Neuronal stem cell (in vitro differentiated cells): ENCODE measurements around the gene LNX2.
A peak's percentile ranks its signal among the peaks of the same experiment; 100 is the strongest.

Source experiments
- DNase-seq: peaks from one replicate; pipeline ENCODE4 v3.0.0-alpha.2; 2013; ENCODE audit warnings: low spot score
- H2AFZ ChIP-seq: one replicate; pipeline ENCODE4 v1.6.1; 2013; ENCODE audit warnings: mild to moderate bottlenecking, low read length, inconsistent platforms
- H2AK5ac ChIP-seq: 2 replicates; pipeline ENCODE4 v1.6.1; 2013; ENCODE audit warnings: low read depth, mild to moderate bottlenecking, inconsistent platforms, low read length, moderate library complexity, mixed read lengths
- H2BK120ac ChIP-seq: 2 replicates; pipeline ENCODE4 v1.6.1; 2013; ENCODE audit warnings: low read depth, mild to moderate bottlenecking, inconsistent platforms, low read length, moderate library complexity, mixed read lengths
- H2BK12ac ChIP-seq: one replicate; pipeline ENCODE4 v1.6.1; 2013; ENCODE audit warnings: low read length, inconsistent platforms
- H2BK15ac ChIP-seq: 2 replicates; pipeline ENCODE4 v1.6.1; 2013; ENCODE audit warnings: mild to moderate bottlenecking, low read length, inconsistent platforms, mixed read lengths
- H2BK5ac ChIP-seq: one replicate; pipeline ENCODE4 v1.6.1; 2013; ENCODE audit warnings: inconsistent platforms, mild to moderate bottlenecking, low read length, moderate library complexity
- H3K14ac ChIP-seq: one replicate; pipeline ENCODE4 v1.6.1; 2013; ENCODE audit warnings: low read length, inconsistent platforms
- H3K18ac ChIP-seq: 2 replicates; pipeline ENCODE4 v1.6.1; 2013; ENCODE audit warnings: low read length, inconsistent platforms
- H3K23ac ChIP-seq: 2 replicates; pipeline ENCODE4 v1.6.1; 2013; ENCODE audit warnings: low read depth, mild to moderate bottlenecking, mixed read lengths, low read length, inconsistent platforms; ENCODE audit not compliant: poor library complexity
- H3K27ac ChIP-seq: replicated peaks from 3 replicates; pipeline ENCODE4 v1.5.1; 2013; ENCODE audit warnings: low read length, inconsistent platforms
- H3K27me3 ChIP-seq, 3 experiments: 2 replicates each; pipeline ENCODE4 v1.6.1; 2013; ENCODE audit warnings: low read length in 3 of 3, mild to moderate bottlenecking in 2 of 3, inconsistent platforms in 1 of 3, low read depth in 1 of 3, mixed read lengths in 1 of 3, moderate library complexity in 1 of 3; ENCODE audit not compliant: control insufficient read depth in 3 of 3, insufficient read depth in 3 of 3
- H3K36me3 ChIP-seq, 2 donors: replicated peaks in 1 of 2; 2 replicates each; pipeline ENCODE4 v1.6.1; 2013; ENCODE audit warnings: low read length in 2 of 2; ENCODE audit not compliant: control insufficient read depth in 2 of 2, insufficient read depth in 2 of 2
- H3K4ac ChIP-seq: 2 replicates; pipeline ENCODE4 v1.6.1; 2013; ENCODE audit warnings: inconsistent platforms, mild to moderate bottlenecking, low read length, moderate library complexity
- H3K4me1 ChIP-seq, 2 donors: 1 replicate in 1 of 2; 2 replicates in 1 of 2; pipeline ENCODE4 v1.6.1; 2013; ENCODE audit warnings: low read length in 2 of 2, low read depth in 1 of 2; ENCODE audit not compliant: control insufficient read depth in 2 of 2, insufficient read depth in 1 of 2
- H3K4me2 ChIP-seq: one replicate; pipeline ENCODE4 v1.6.1; 2013; ENCODE audit warnings: mild to moderate bottlenecking, low read length, inconsistent platforms; ENCODE audit not compliant: insufficient read depth, poor library complexity, severe bottlenecking
- H3K4me3 ChIP-seq, 2 donors: 2 replicates each; pipeline ENCODE4 v1.5.1; 2013; ENCODE audit warnings: low read length in 2 of 2, mild to moderate bottlenecking in 2 of 2, inconsistent platforms in 1 of 2, moderate library complexity in 1 of 2
- H3K79me1 ChIP-seq: one replicate; pipeline ENCODE4 v1.6.1; 2013; ENCODE audit warnings: low read depth, mild to moderate bottlenecking, inconsistent platforms, low read length, moderate library complexity
- H3K9ac ChIP-seq: one replicate; pipeline ENCODE4 v1.6.1; 2013; ENCODE audit warnings: mild to moderate bottlenecking, low read depth, low read length, inconsistent platforms; ENCODE audit not compliant: poor library complexity
- H3K9me3 ChIP-seq, 2 donors: replicated peaks in 1 of 2; 2 replicates each; pipeline versions ENCODE3 to v1.6.1; 2013; ENCODE audit warnings: low read length in 2 of 2, mild to moderate bottlenecking in 2 of 2, inconsistent platforms in 1 of 2, low read depth in 1 of 2, mixed read lengths in 1 of 2, moderate library complexity in 1 of 2; ENCODE audit not compliant: control insufficient read depth in 2 of 2, insufficient read depth in 1 of 2
- H4K8ac ChIP-seq: one replicate; pipeline ENCODE4 v1.6.1; 2013; ENCODE audit warnings: low read depth, mild to moderate bottlenecking, inconsistent platforms, low read length, moderate library complexity
- H4K91ac ChIP-seq: one replicate; pipeline ENCODE4 v1.6.1; 2013; ENCODE audit warnings: low read length, low read depth, mild to moderate bottlenecking, inconsistent platforms; ENCODE audit not compliant: poor library complexity
- WGBS, 2 donors: extraction: QIAGEN DNeasy Blood & Tissue Kit; methylation state at CpG; one replicate each; pipeline ENCODE4 v1.1.7; 2013; ENCODE audit warnings: missing lambda C conversion rate in 2 of 2, mixed read lengths in 1 of 2; ENCODE audit not compliant: insufficient read length in 2 of 2, insufficient replicate concordance in 1 of 2; ENCODE audit errors: extremely low coverage in 2 of 2; 5-methylcytosine and 5-hydroxymethylcytosine counted together

LNX2 gene

GRCh38 chr13:27622102-27622820, 1.9 kb upstream of the LNX2 start:
- Histone ChIP-seq H3K4me3 (peak overlapping the region; percentile 84 to 99), H3K79me1 (peaks cover 4% of the 10 kb centered on the region), H2BK120ac (no peak overlapping the region), H3K4me1 (peaks cover 6 to 10% of the 10 kb centered on the region in 2 donors), H4K8ac (no peak overlapping the region), H2AK5ac (peak overlapping the region; percentile 60), H3K23ac (peak overlapping the region; percentile 93), H3K9ac (peak overlapping the region; percentile 89), H3K27ac (peak overlapping the region; percentile 48), H3K18ac (peak overlapping the region; percentile 98), H2BK15ac (no peak overlapping the region), H3K4me2 (peak overlapping the region; percentile 92), H3K14ac (peak overlapping the region; percentile 65), H3K27me3 (no peaks in the 10 kb centered on the region), H2BK5ac (peak overlapping the region; percentile 27), H4K91ac (no peak overlapping the region), H3K4ac (no peak overlapping the region), H2AFZ (peak overlapping the region; percentile 97), H2BK12ac (no peak overlapping the region), H3K9me3 (peaks cover 0 to 8% of the 10 kb centered on the region in 2 donors), H3K36me3 (peaks cover 9 to 38% of the 10 kb centered on the region in 2 donors)
- WGBS, 2 donors, result no CpG with 5 or more reads among the region's 13 CpGs
- no peak for DNase-seq

- Histone ChIP-seq H2AFZ (peak within 1 kb of the TSS; percentile 97), H3K79me1 (peaks cover 4% of the 10 kb centered on the region), H3K9ac (peak within 1 kb of the TSS; percentile 89), H2BK15ac (no peak within 1 kb of the TSS), H4K91ac (no peak within 1 kb of the TSS), H3K27me3 (no peaks in the 10 kb centered on the region), H3K23ac (peak within 1 kb of the TSS; percentile 93), H3K4ac (no peak within 1 kb of the TSS), H3K18ac (peak within 1 kb of the TSS; percentile 98), H3K4me2 (peak within 1 kb of the TSS; percentile 92), H4K8ac (no peak within 1 kb of the TSS), H3K9me3 (peaks cover 0 to 8% of the 10 kb centered on the region in 2 donors), H2BK5ac (peak within 1 kb of the TSS; percentile 54), H2BK12ac (no peak within 1 kb of the TSS), H3K4me1 (peaks cover 6 to 10% of the 10 kb centered on the region in 2 donors), H2AK5ac (peak within 1 kb of the TSS; percentile 60), H3K4me3 (peak within 1 kb of the TSS; percentile 84 to 99), H2BK120ac (no peak within 1 kb of the TSS), H3K14ac (peak within 1 kb of the TSS; percentile 65), H3K36me3 (peaks cover 9 to 34% of the 10 kb centered on the region in 2 donors), H3K27ac (peak within 1 kb of the TSS; percentile 80)
- peak; percentile 67 for DNase-seq
- no CpG with 5 or more reads among the region's 71 CpGs for WGBS, 2 donors
Measured at GRCh38 chr13:27621366-27622101, 1.2 kb upstream of the LNX2 start, which contains the start of gene POLR1D. TSS of gene POLR1D (plus strand) at chr13:27621892. CDS start at chr13:27621984, 92 bp downstream.

GRCh38 chr13:27621116-27621365, 712 bp upstream of the LNX2 start:
- Histone ChIP-seq H2AK5ac (peak overlapping the region; percentile 41), H2BK15ac (no peak overlapping the region), H2BK120ac (no peak overlapping the region), H3K4me2 (peak overlapping the region; percentile 92), H3K4me3 (peak overlapping the region; percentile 84 to 99), H3K9me3 (peaks cover 0 to 8% of the 10 kb centered on the region in 2 donors), H3K27me3 (no peaks in the 10 kb centered on the region), H4K8ac (no peak overlapping the region), H2BK5ac (peak overlapping the region; percentile 54), H2AFZ (peak overlapping the region; percentile 97), H3K79me1 (peaks cover 4% of the 10 kb centered on the region), H3K18ac (peak overlapping the region; percentile 90), H2BK12ac (no peak overlapping the region), H3K9ac (peak overlapping the region; percentile 65), H4K91ac (no peak overlapping the region), H3K4ac (no peak overlapping the region), H3K27ac (peak overlapping the region; percentile 80), H3K4me1 (peaks cover 6 to 10% of the 10 kb centered on the region in 2 donors), H3K36me3 (peaks cover 9 to 32% of the 10 kb centered on the region in 2 donors), H3K14ac (no peak overlapping the region), H3K23ac (peak overlapping the region; percentile 77)
- no peak for DNase-seq
- WGBS, 2 donors, result no CpG with 5 or more reads among the region's 8 CpGs
